HEK293T (cell line): ENCODE results near the gene UGT1A10.

ENCODE experiments used
- ARNT ChIP-seq: fragments of 450-650 bp; IDR thresholded peaks from 2 replicates; pipeline ENCODE4 v1.6.1; 2017; ENCODE audit warnings: mild to moderate bottlenecking
- BHLHE40 ChIP-seq: fragments of 450-650 bp; IDR thresholded peaks from 2 replicates; pipeline ENCODE4 v1.6.1; 2016; ENCODE audit warnings: mild to moderate bottlenecking, moderate library complexity, borderline replicate concordance
- ELF4 ChIP-seq: fragments of 450-650 bp; IDR thresholded peaks from 2 replicates; pipeline ENCODE4 v1.6.1; 2017; ENCODE audit warnings: antibody characterized with exemption
- FOXK2 ChIP-seq: fragments of 450-650 bp; IDR thresholded peaks from 2 replicates; pipeline ENCODE4 v1.6.1; 2016; ENCODE audit warnings: mild to moderate bottlenecking
- FOXM1 ChIP-seq: fragments of 450-650 bp; IDR thresholded peaks from 2 replicates; pipeline ENCODE4 v1.6.1; 2017; ENCODE audit warnings: mild to moderate bottlenecking, borderline replicate concordance
- HDGF ChIP-seq: fragments of 450-650 bp; IDR thresholded peaks from 2 replicates; pipeline ENCODE4 v1.6.1; 2017; ENCODE audit warnings: antibody characterized with exemption, borderline replicate concordance
- L3MBTL2 ChIP-seq: fragments of 450-650 bp; conservative IDR thresholded peaks from 2 replicates; pipeline ENCODE4 v1.6.1; 2016; ENCODE audit warnings: mild to moderate bottlenecking
- LEF1 ChIP-seq: fragments of 450-650 bp; IDR thresholded peaks from 2 replicates; pipeline ENCODE4 v1.6.1; 2017; ENCODE audit warnings: mild to moderate bottlenecking, borderline replicate concordance
- NFRKB ChIP-seq: fragments of 450-650 bp; IDR thresholded peaks from 2 replicates; pipeline ENCODE4 v1.6.1; 2016; ENCODE audit warnings: mild to moderate bottlenecking, moderate library complexity
- SP1 ChIP-seq: fragments of 450-650 bp; IDR thresholded peaks from 2 replicates; pipeline ENCODE4 v1.6.1; 2017
- TARDBP ChIP-seq: fragments of 450-650 bp; IDR thresholded peaks from 2 replicates; pipeline ENCODE4 v1.6.1; 2016
- ZNF384 ChIP-seq: fragments of 450-650 bp; IDR thresholded peaks from 2 replicates; pipeline ENCODE4 v1.6.1; 2016
- TF ChIP-seq, protein P1 (sequence below): fragments of 450-650 bp; IDR thresholded peaks from 2 replicates; pipeline ENCODE4 v1.6.1; 2016

DNA sequence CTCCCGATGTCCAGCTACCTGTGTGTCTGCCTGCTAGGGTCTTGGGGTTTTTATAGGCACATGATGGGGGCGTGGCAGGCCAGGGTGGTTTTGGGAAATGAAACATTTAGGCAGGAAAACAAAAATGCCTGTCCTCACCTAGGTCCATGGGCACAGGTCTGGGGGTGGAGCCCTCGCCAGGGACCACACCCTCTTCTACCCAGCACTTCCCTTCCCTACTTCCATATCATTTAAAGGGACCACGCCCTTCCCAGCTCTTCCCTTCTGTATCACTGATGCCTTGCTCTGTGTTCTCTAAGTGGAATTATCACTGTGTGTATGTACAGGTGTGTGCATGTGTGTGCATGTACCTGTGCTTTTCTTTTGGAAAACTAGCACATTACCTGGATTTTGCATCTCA lies 130.2 kb downstream of the UGT1A10 start:
- TF ChIP-seq HDGF: no peak
- TF ChIP-seq FOXK2: no peak
- no peak for TF ChIP-seq ARNT
- TF ChIP-seq, protein P1, sequence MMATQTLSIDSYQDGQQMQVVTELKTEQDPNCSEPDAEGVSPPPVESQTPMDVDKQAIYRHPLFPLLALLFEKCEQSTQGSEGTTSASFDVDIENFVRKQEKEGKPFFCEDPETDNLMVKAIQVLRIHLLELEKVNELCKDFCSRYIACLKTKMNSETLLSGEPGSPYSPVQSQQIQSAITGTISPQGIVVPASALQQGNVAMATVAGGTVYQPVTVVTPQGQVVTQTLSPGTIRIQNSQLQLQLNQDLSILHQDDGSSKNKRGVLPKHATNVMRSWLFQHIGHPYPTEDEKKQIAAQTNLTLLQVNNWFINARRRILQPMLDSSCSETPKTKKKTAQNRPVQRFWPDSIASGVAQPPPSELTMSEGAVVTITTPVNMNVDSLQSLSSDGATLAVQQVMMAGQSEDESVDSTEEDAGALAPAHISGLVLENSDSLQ: no peak
- TF ChIP-seq FOXM1: no peak
- TF ChIP-seq SP1: no peak
- no peak for TF ChIP-seq BHLHE40
- no peak for TF ChIP-seq LEF1
- TF ChIP-seq L3MBTL2: no peak
- no peak for TF ChIP-seq ZNF384
- TF ChIP-seq ELF4: no peak
- no peak for TF ChIP-seq NFRKB
- TF ChIP-seq TARDBP: no peak
